ENCODE results near the gene ICE2.

ICE2 gene

GRCh38 chr15:60371175-60372051, 107.5 kb downstream of the ICE2 start:
- no peak for TF ChIP-seq CTCF (IDR thresholded peaks at IDR 0.05; ENCODE audit: low read depth, low read length, missing control alignments)
- peak; percentile 99 for DNase-seq (ENCODE audit: extremely low read depth, low read depth)
- H3K4me3 ChIP-seq (replicated peaks; ENCODE audit: low read depth, low read length), result no peak overlapping the region

- no peak for DNase-seq (ENCODE audit: extremely low read depth, low read depth)
- no peak overlapping the region for H3K4me3 ChIP-seq (replicated peaks; ENCODE audit: low read depth, low read length)
- TF ChIP-seq CTCF (IDR thresholded peaks at IDR 0.05; ENCODE audit: low read depth, low read length, missing control alignments), result no peak
These were observed 108.1 kb downstream of the ICE2 start for GRCh38 chr15:60370869-60371136.

GRCh38 chr15:60370105-60370868, 108.7 kb downstream of the ICE2 start:
- TF ChIP-seq CTCF (IDR thresholded peaks at IDR 0.05; ENCODE audit: low read depth, low read length, missing control alignments), result no peak
- no peak overlapping the region for H3K4me3 ChIP-seq (replicated peaks; ENCODE audit: low read depth, low read length)
- no peak for DNase-seq (ENCODE audit: extremely low read depth, low read depth)

- H3K4me3 ChIP-seq (replicated peaks; ENCODE audit: low read depth, low read length), result no peak overlapping the region
- no peak for TF ChIP-seq CTCF (IDR thresholded peaks at IDR 0.05; ENCODE audit: low read depth, low read length, missing control alignments)
- no peak for DNase-seq (ENCODE audit: extremely low read depth, low read depth)
These were observed 109.2 kb downstream of the ICE2 start for GRCh38 chr15:60369696-60370095.

Measured in HFF-Myc (cell line).